H9 (cell line): ENCODE measurements around the gene XXYLT1. TPM values are rescaled to one million over a fixed set of nuclear protein-coding genes. Genes with fewer than 3 reads are reported as not detected.
"Not testable (repeated sequence)": the region's sequence is repeated elsewhere in the genome, so short reads cannot be mapped to it uniquely, and the experiment has no call there.

Experiments
- DNase-seq: peaks from one replicate; pipeline ENCODE4 v3.0.0-alpha.2; 2017
- H2AFZ ChIP-seq: one replicate; pipeline ENCODE4 v1.6.1; 2013; ENCODE audit warnings: mild to moderate bottlenecking, low read length, control low read depth, moderate library complexity
- H2AK5ac ChIP-seq: 2 replicates; pipeline ENCODE4 v1.6.1; 2013; ENCODE audit warnings: low read length, control low read depth, mixed read lengths; ENCODE audit not compliant: insufficient read length
- H2BK120ac ChIP-seq: one replicate; pipeline ENCODE4 v1.6.1; 2013; ENCODE audit warnings: low read depth, mild to moderate bottlenecking, low read length, control low read depth, inconsistent platforms; ENCODE audit not compliant: poor library complexity, severe bottlenecking
- H2BK12ac ChIP-seq: 2 replicates; pipeline ENCODE4 v1.6.1; 2013; ENCODE audit warnings: low read length, control low read depth, mixed read lengths, low read depth; ENCODE audit not compliant: insufficient read length
- H2BK15ac ChIP-seq: 2 replicates; pipeline ENCODE4 v1.6.1; 2013; ENCODE audit warnings: low read depth, low read length, control low read depth
- H2BK20ac ChIP-seq: one replicate; pipeline ENCODE4 v1.6.1; 2013; ENCODE audit warnings: low read depth, mild to moderate bottlenecking, low read length, control low read depth, inconsistent platforms; ENCODE audit not compliant: poor library complexity, severe bottlenecking
- H2BK5ac ChIP-seq: 2 replicates; pipeline ENCODE4 v1.6.1; 2013; ENCODE audit warnings: low read length, control low read depth, mixed read lengths; ENCODE audit not compliant: insufficient read length
- H3K14ac ChIP-seq: 2 replicates; pipeline ENCODE4 v1.6.1; 2013; ENCODE audit warnings: low read length, control low read depth; ENCODE audit not compliant: insufficient read depth
- H3K18ac ChIP-seq: 2 replicates; pipeline ENCODE4 v1.6.1; 2013; ENCODE audit warnings: low read depth, mild to moderate bottlenecking, mixed read lengths, low read length, control low read depth; ENCODE audit not compliant: insufficient read length
- H3K23ac ChIP-seq: 2 replicates; pipeline ENCODE4 v1.6.1; 2013; ENCODE audit warnings: low read length, control low read depth, mixed read lengths, low read depth; ENCODE audit not compliant: insufficient read length
- H3K23me2 ChIP-seq: 2 replicates; pipeline ENCODE4 v1.6.1; 2013; ENCODE audit warnings: low read depth, mild to moderate bottlenecking, mixed read lengths, low read length, control low read depth; ENCODE audit not compliant: insufficient read length, poor library complexity, severe bottlenecking
- H3K27ac ChIP-seq: 2 replicates; pipeline ENCODE4 v1.5.1; 2013; ENCODE audit warnings: low read length, control low read depth, mixed read lengths, low read depth; ENCODE audit not compliant: insufficient read length
- H3K27me3 ChIP-seq: 2 replicates; pipeline ENCODE4 v1.6.1; 2013; ENCODE audit warnings: low read length, control low read depth, inconsistent platforms; ENCODE audit not compliant: insufficient read depth
- H3K4ac ChIP-seq: 2 replicates; pipeline ENCODE4 v1.6.1; 2013; ENCODE audit warnings: low read depth, mild to moderate bottlenecking, control low read depth, inconsistent platforms, low read length, moderate library complexity
- H3K4me1 ChIP-seq: 2 replicates; pipeline ENCODE4 v1.6.1; 2013; ENCODE audit warnings: low read length, control low read depth, inconsistent platforms; ENCODE audit not compliant: insufficient read depth
- H3K4me2 ChIP-seq: 2 replicates; pipeline ENCODE4 v1.6.1; 2013; ENCODE audit warnings: low read length, control low read depth, mixed read lengths; ENCODE audit not compliant: insufficient read length, insufficient read depth
- H3K56ac ChIP-seq: 2 replicates; pipeline ENCODE4 v1.6.1; 2013; ENCODE audit warnings: low read depth, mild to moderate bottlenecking, mixed read lengths, low read length, control low read depth; ENCODE audit not compliant: insufficient read length
- H3K79me1 ChIP-seq: 2 replicates; pipeline ENCODE4 v1.6.1; 2013; ENCODE audit warnings: low read depth, mild to moderate bottlenecking, moderate library complexity, low read length, control low read depth, inconsistent platforms; ENCODE audit not compliant: insufficient read depth, poor library complexity, severe bottlenecking
- H3K79me2 ChIP-seq: 2 replicates; pipeline ENCODE4 v1.6.1; 2013; ENCODE audit warnings: low read length, control low read depth, inconsistent platforms; ENCODE audit not compliant: insufficient read depth
- H3K9ac ChIP-seq: 2 replicates; pipeline ENCODE4 v1.6.1; 2013; ENCODE audit warnings: low read length, control low read depth, mixed read lengths; ENCODE audit not compliant: insufficient read length; ENCODE audit errors: extremely low read depth
- H3K9me3 ChIP-seq: one replicate; pipeline ENCODE4 v1.6.1; 2013; ENCODE audit warnings: low read depth, low read length, inconsistent platforms; ENCODE audit not compliant: control insufficient read depth
- H3T11ph ChIP-seq: one replicate; pipeline ENCODE4 v1.6.1; 2013; ENCODE audit warnings: mild to moderate bottlenecking, low read length, control low read depth, inconsistent platforms
- H4K20me1 ChIP-seq: one replicate; pipeline ENCODE4 v1.6.1; 2013; ENCODE audit not compliant: control insufficient read depth, insufficient read length, insufficient read depth
- H4K5ac ChIP-seq: 2 replicates; pipeline ENCODE4 v1.6.1; 2013; ENCODE audit warnings: low read depth, mild to moderate bottlenecking, mixed read lengths, low read length, control low read depth; ENCODE audit not compliant: insufficient read length
- H4K8ac ChIP-seq: replicated peaks from 2 replicates; pipeline ENCODE4 v1.6.1; 2013; ENCODE audit warnings: low read length, control low read depth, mixed read lengths, low read depth; ENCODE audit not compliant: insufficient read length
- H4K91ac ChIP-seq: 2 replicates; pipeline ENCODE4 v1.6.1; 2013; ENCODE audit warnings: low read depth, mild to moderate bottlenecking, moderate library complexity, mixed read lengths, low read length, control low read depth; ENCODE audit not compliant: insufficient read length
- H3K27ac Mint-ChIP-seq, 3 experiments: 2 replicates in 2 of 3; 3 replicates in 1 of 3; pipeline ENCODE4 v1.8.0; 2020 to 2021; ENCODE audit warnings: mixed read lengths in 3 of 3, mild to moderate bottlenecking in 1 of 3, moderate library complexity in 1 of 3
- H3K27me3 Mint-ChIP-seq: 2 replicates; pipeline ENCODE4 v1.8.0; 2021; ENCODE audit warnings: low read depth, mild to moderate bottlenecking, moderate library complexity, mixed read lengths
- H3K36me3 Mint-ChIP-seq, 3 experiments: 2 replicates in 2 of 3; 3 replicates in 1 of 3; pipeline ENCODE4 v1.8.0; 2020 to 2021; ENCODE audit warnings: low read depth in 3 of 3, mixed read lengths in 3 of 3; ENCODE audit not compliant: insufficient read depth in 1 of 3
- H3K4me1 Mint-ChIP-seq, 2 experiments: 2 replicates each; pipeline ENCODE4 v1.8.0; 2020; ENCODE audit warnings: mixed read lengths in 2 of 2
- H3K4me3 Mint-ChIP-seq, 2 experiments: 2 replicates in 1 of 2; 3 replicates in 1 of 2; pipeline ENCODE4 v1.8.0; 2020 to 2021; ENCODE audit warnings: mild to moderate bottlenecking in 2 of 2, mixed read lengths in 2 of 2, moderate library complexity in 1 of 2
- H3K9me3 Mint-ChIP-seq, 2 experiments: 2 replicates in 1 of 2; 3 replicates in 1 of 2; pipeline ENCODE4 v1.8.0; 2020; ENCODE audit warnings: mild to moderate bottlenecking in 2 of 2, mixed read lengths in 2 of 2, moderate library complexity in 1 of 2
- WGBS: extraction: QIAGEN DNeasy Blood & Tissue Kit; methylation state at CpG from one replicate; pipeline ENCODE4 v1.1.7; 2013; ENCODE audit warnings: missing lambda C conversion rate, low lambda C conversion rate, mixed read lengths; ENCODE audit not compliant: insufficient read length; ENCODE audit errors: extremely low coverage; 5-methylcytosine and 5-hydroxymethylcytosine counted together
- total RNA-seq: library from RNA; stranded (reverse); gene quantifications from 2 replicates; pipeline ENCODE4 v1.2.1, GENCODE V29; 2021
- TF ChIP-seq, protein P1 (sequence below): fragments of 200-600 bp; sonication (generic); conservative IDR thresholded peaks from 3 replicates; pipeline ENCODE4 v1.8.0; 2021; ENCODE audit warnings: antibody characterized with exemption, mild to moderate bottlenecking

XXYLT1 gene
- total RNA-seq, 1 experiment from 2014 or later: 22.7 TPM

GRCh38 chr3:195052939-195053338, 218.0 kb downstream of the XXYLT1 start:
- Mint-ChIP-seq H3K36me3 (no peaks in the 10 kb centered on the region; a peak in 1 of 7 replicates), H3K9me3 (no peaks in the 10 kb centered on the region), H3K27ac (no peak overlapping the region), H3K4me1 (peaks cover 4 to 17% of the 10 kb centered on the region in 2 experiments; a peak in 3 of 4 replicates), H3K27me3 (peaks cover 2% of the 10 kb centered on the region), H3K4me3 (no peak overlapping the region)
- Histone ChIP-seq H3T11ph (no peak overlapping the region), H4K8ac (no peak overlapping the region), H2BK20ac (no peak overlapping the region), H3K27me3 (no peaks in the 10 kb centered on the region), H3K23ac (no peak overlapping the region), H3K4ac (no peak overlapping the region), H3K4me1 (no peaks in the 10 kb centered on the region; the same call in 1 of the 2 replicates), H3K56ac (no peak overlapping the region), H2AK5ac (no peak overlapping the region), H3K79me2 (no peaks in the 10 kb centered on the region), H3K9ac (no peak overlapping the region), H3K4me2 (no peak overlapping the region), H2BK5ac (no peak overlapping the region), H4K20me1 (no peaks in the 10 kb centered on the region), H2AFZ (no peak overlapping the region), H3K23me2 (no peaks in the 10 kb centered on the region), H2BK15ac (no peak overlapping the region), H2BK12ac (no peak overlapping the region), H2BK120ac (no peak overlapping the region), H3K9me3 (no peaks in the 10 kb centered on the region), H4K5ac (no peak overlapping the region), H3K79me1 (no peaks in the 10 kb centered on the region), H3K18ac (no peak overlapping the region), H4K91ac (no peak overlapping the region), H3K27ac (no peak overlapping the region), H3K14ac (no peak overlapping the region)
- TF ChIP-seq, protein P1, sequence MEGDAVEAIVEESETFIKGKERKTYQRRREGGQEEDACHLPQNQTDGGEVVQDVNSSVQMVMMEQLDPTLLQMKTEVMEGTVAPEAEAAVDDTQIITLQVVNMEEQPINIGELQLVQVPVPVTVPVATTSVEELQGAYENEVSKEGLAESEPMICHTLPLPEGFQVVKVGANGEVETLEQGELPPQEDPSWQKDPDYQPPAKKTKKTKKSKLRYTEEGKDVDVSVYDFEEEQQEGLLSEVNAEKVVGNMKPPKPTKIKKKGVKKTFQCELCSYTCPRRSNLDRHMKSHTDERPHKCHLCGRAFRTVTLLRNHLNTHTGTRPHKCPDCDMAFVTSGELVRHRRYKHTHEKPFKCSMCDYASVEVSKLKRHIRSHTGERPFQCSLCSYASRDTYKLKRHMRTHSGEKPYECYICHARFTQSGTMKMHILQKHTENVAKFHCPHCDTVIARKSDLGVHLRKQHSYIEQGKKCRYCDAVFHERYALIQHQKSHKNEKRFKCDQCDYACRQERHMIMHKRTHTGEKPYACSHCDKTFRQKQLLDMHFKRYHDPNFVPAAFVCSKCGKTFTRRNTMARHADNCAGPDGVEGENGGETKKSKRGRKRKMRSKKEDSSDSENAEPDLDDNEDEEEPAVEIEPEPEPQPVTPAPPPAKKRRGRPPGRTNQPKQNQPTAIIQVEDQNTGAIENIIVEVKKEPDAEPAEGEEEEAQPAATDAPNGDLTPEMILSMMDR: no peak
- no CpG with 5 or more reads among the region's 6 CpGs for WGBS
- no peak for DNase-seq

- not testable (repeated sequence) for H4K20me1 ChIP-seq, DNase-seq, H2BK120ac ChIP-seq, H2BK20ac ChIP-seq, H3K27me3 ChIP-seq, H3K9ac ChIP-seq, H2BK15ac ChIP-seq, H3K4ac ChIP-seq, H3K14ac ChIP-seq, H3K23ac ChIP-seq, H3K4me1 ChIP-seq, H3K4me2 ChIP-seq, H3K27ac ChIP-seq, H4K5ac ChIP-seq, H3K79me2 ChIP-seq, H4K8ac ChIP-seq, H2AK5ac ChIP-seq, H3K79me1 ChIP-seq, H4K91ac ChIP-seq, H3K36me3 Mint-ChIP-seq, H3K27me3 Mint-ChIP-seq, H3K9me3 ChIP-seq, H3K23me2 ChIP-seq, H3K4me3 Mint-ChIP-seq, H3K27ac Mint-ChIP-seq, H2BK5ac ChIP-seq, H3K56ac ChIP-seq, H3T11ph ChIP-seq, H3K9me3 Mint-ChIP-seq, H2AFZ ChIP-seq, H2BK12ac ChIP-seq, H3K18ac ChIP-seq
- no CpG with 5 or more reads among the region's 5 CpGs for WGBS
- H3K4me1 Mint-ChIP-seq: peaks cover 5 to 24% of the 10 kb centered on the region in 2 experiments; a peak in 3 of 4 replicates
These were observed 220.7 kb downstream of the XXYLT1 start for GRCh38 chr3:195050296-195050695.
